Fibroblast of pulmonary artery (primary cell): ENCODE data around the gene SPNS2.

Experiments
- DNase-seq: peaks from one replicate; pipeline ENCODE4 v3.0.0-alpha.2; 2010; ENCODE audit warnings: low read depth
- H3K4me3 ChIP-seq: replicated peaks from 2 replicates; pipeline ENCODE4 v1.5.1; 2011; ENCODE audit warnings: low read depth, mild to moderate bottlenecking, control low read depth, low read length, moderate library complexity
- TF ChIP-seq, protein P1 (sequence below): IDR thresholded peaks from 2 replicates; pipeline ENCODE4 v1.5.1; 2011; ENCODE audit warnings: mild to moderate bottlenecking, control low read depth, low read length, inconsistent platforms; ENCODE audit errors: missing control alignments

SPNS2 gene

GRCh38 chr17:4487296-4487695 is 11.4 kb upstream of the SPNS2 start:
- TF ChIP-seq, protein P1, sequence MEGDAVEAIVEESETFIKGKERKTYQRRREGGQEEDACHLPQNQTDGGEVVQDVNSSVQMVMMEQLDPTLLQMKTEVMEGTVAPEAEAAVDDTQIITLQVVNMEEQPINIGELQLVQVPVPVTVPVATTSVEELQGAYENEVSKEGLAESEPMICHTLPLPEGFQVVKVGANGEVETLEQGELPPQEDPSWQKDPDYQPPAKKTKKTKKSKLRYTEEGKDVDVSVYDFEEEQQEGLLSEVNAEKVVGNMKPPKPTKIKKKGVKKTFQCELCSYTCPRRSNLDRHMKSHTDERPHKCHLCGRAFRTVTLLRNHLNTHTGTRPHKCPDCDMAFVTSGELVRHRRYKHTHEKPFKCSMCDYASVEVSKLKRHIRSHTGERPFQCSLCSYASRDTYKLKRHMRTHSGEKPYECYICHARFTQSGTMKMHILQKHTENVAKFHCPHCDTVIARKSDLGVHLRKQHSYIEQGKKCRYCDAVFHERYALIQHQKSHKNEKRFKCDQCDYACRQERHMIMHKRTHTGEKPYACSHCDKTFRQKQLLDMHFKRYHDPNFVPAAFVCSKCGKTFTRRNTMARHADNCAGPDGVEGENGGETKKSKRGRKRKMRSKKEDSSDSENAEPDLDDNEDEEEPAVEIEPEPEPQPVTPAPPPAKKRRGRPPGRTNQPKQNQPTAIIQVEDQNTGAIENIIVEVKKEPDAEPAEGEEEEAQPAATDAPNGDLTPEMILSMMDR, result no peak
- DNase-seq, result no peak
- no peak overlapping the region for H3K4me3 ChIP-seq

DNA sequence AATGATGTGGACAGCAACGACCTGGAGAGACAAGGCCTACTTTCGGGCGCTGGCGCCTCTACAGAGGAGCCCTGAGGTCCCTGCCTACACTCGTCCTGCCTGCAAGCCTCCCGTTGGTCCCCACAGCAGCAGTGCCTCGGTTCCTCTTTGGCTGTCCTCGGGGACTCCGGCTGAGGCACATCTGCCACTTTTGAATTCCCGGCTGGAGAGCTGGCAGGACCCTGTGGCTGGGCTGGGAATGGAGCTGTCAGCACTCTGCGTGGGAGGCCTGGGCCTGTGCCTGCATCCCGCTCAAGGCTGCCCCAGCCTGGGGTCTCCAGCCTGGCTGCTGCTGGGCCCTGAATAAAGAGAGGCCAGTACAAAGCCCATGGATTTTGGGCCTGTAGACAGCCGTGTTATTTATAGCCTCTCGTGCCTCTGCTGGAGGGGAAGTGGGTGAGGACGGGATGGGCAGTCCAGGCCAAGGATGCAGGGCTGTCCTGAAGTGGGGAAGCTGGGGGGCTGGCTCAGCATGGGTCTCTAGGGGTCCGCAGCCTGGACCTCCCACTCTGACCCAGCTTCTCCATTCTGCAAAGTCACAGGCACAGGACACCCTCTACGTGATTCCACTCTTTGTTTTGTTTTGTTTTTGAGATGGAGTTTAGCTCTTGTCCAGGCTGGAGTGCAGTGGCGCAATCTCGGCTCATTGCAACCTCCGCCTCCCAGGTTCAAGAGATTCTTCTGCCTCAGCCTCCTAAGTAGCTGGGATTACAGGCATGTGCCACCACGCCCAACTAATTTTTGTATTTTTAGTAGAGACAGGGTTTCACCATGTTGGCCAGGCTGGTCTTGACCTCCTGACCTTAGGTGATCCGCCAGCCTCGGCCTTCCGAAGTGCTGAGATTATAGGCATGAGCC is 10.6 kb upstream of the SPNS2 start:
- no peak for DNase-seq
- no peak overlapping the region for H3K4me3 ChIP-seq
- TF ChIP-seq, protein P1, result no peak

- TF ChIP-seq, protein P1, result no peak
- H3K4me3 ChIP-seq, result no peak overlapping the region
- no peak for DNase-seq
These were observed 9.6 kb upstream of the SPNS2 start for GRCh38 chr17:4488989-4489595.

- DNase-seq, result no peak
- TF ChIP-seq, protein P1, result no peak
- no peak overlapping the region for H3K4me3 ChIP-seq
These were observed 8.5 kb upstream of the SPNS2 start for GRCh38 chr17:4490109-4490591.

- H3K4me3 ChIP-seq, result no peak overlapping the region
- TF ChIP-seq, protein P1, result no peak
- DNase-seq, result no peak
These were observed 8.0 kb upstream of the SPNS2 start for GRCh38 chr17:4490637-4491061.

DNA sequence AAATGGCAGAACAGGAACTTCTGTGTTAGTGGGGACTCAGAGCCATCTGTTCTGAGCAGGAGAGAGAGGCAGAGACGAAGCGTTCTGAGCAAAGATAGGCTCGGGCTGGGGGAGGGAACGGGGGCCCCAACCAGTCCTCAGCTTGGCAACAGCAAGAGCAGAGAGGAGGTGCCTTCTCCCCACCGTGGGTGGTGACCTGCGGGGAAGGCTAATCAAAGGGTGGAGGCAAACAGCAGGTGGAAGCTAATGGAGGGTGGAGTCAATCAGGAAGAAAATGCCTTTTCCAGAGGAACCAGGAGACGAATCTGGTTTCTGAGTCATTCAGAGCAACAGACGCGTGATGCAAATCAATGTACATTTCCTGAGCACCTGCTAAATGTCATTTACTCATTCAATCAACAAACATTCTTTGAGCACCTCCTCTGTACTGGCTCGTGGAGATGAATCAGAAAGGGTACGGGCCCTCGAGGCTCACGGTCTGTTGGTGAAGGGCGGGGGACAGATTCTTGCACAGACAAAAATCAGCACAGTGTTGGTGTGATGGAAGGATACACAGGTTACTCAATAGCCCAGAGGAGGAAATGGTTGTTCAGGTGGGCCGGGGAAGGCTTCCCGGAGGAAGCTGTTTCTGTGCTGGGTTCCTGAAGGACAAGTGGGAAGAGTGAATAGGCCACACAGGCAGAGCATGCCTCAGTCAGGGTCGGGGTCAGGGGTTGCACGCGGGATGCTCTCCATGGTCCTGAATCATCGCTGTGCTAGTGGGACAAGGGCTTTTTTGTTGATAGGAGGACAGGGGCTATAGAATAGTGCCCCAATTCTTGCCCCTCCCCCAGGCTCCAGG is 5.7 kb upstream of the SPNS2 start:
- TF ChIP-seq, protein P1, result no peak
- DNase-seq, result peak; percentile 35

More for the DNA sequence above, 5.7 kb upstream of the SPNS2 start:
- no peak overlapping the region for H3K4me3 ChIP-seq
